ENCODE results near the gene NCF4. TPM values are rescaled to one million over a fixed set of nuclear protein-coding genes. Genes with fewer than 3 reads are reported as not detected.

Gene NCF4
- total and polyA plus RNA-seq, 2 donors (not counting 1 experiment from before 2014, with no cell fraction given) = 118 to 175 TPM

DNA sequence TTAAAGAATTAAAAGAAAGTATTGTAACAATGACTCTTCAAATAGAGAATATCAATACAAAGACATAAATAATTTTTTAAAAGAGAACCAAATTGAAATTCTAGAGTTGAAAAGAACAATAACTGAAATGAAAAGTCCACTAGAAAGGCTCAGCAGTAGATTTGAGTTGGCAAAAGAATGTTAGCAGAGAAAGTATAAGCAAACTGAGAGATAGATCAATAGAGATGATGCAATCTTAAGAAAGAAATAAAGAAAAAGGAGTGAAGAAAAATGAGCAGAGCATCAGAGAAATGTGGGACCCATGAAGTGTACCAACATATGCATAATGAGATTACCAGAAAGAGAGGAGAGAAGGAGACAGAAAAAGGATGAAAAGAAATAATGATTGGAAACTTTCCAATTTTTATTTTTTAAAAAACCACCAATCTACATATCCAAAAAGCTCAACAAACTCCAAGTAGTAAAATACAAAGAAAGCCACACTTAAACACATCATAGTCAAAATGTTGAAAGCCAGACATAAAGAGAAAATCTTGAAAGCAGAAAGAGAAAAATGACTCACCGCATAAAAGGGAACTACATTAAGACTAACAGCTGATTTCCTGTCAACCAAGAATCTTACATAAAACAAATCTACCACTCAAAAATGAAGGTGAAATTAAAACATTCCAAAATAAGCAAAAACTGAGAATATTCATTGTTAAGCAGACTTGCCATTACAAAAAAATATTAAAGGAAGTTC lies 20.9 kb downstream of the NCF4 start:
- CTCF ChIA-PET = no interaction called here
- intact Hi-C loops (cut with micrococcal nuclease) = no loop called here
- H3K36me3 ChIP-seq (replicated peaks in 1 of 2; ENCODE audit: control extremely low read depth in 1 of 2, control insufficient read depth in 1 of 2, extremely low read depth in 1 of 2, insufficient read depth in 2 of 2, low read length in 1 of 2) = peaks cover 3 to 15% of the 10 kb centered on the region in 2 experiments
- TF ChIP-seq EZH2 (IDR thresholded peaks at IDR 0.05; ENCODE audit: borderline replicate concordance, insufficient read depth, low read depth, low read length, poor library complexity, severe bottlenecking) = no peak
- no peak for TF ChIP-seq CTCF (IDR thresholded peaks at IDR 0.05)
- Mint-ChIP-seq H3K27me3 (peaks cover 8% of the 10 kb centered on the region), H3K9me3 (ENCODE audit: insufficient read depth) (peaks cover 26% of the 10 kb centered on the region), H3K4me3 (no peak overlapping the region), H3K27ac (no peak overlapping the region), H3K4me1 (peaks cover 9% of the 10 kb centered on the region)
- H3K4me3 ChIP-seq (ENCODE audit: control extremely low read depth in 1 of 5, extremely low read depth in 1 of 5, insufficient read depth in 1 of 5, low read depth in 2 of 5, low read length in 4 of 5) = no peak overlapping the region
- POLR2A ChIA-PET = interaction anchor here (0.6 kb wide), 2 partner anchors 21 to 96 kb away, joined by 3 to 5 read pairs; no protein-coding TSS in a partner anchor
- H3K9me3 ChIP-seq (ENCODE audit: control extremely low read depth in 1 of 3, control insufficient read depth in 2 of 3, insufficient read depth in 1 of 3, low read length in 2 of 3) = peaks cover 0 to 32% (median 28%) of the 10 kb centered on the region in 3 donors
- WGBS (ENCODE audit: insufficient coverage) = no CpG with 5 or more reads among the region's 1 CpG
- no peaks in the 10 kb centered on the region for H3K79me2 ChIP-seq (ENCODE audit: control insufficient read depth, insufficient read depth, low read length)
- H3K9ac ChIP-seq (ENCODE audit: low read length) = no peak overlapping the region
- H4K20me1 ChIP-seq (ENCODE audit: control insufficient read depth, insufficient read depth, low read length, poor library complexity, severe bottlenecking) = no peaks in the 10 kb centered on the region
- no peak overlapping the region for H3K4me2 ChIP-seq (replicated peaks; ENCODE audit: low read depth, low read length, poor library complexity, severe bottlenecking)
- ATAC-seq (ENCODE audit: low read depth) (no peak), DNase-seq (no peak)
- no peak overlapping the region for H2AFZ ChIP-seq (ENCODE audit: insufficient read depth, low read depth, low read length, poor library complexity, severe bottlenecking)
- no peak overlapping the region for H3K27ac ChIP-seq (ENCODE audit: low read length in 2 of 2)
- no peaks in the 10 kb centered on the region for H3K27me3 ChIP-seq (replicated peaks in 1 of 4; ENCODE audit: control extremely low read depth in 1 of 4, control insufficient read depth in 3 of 4, insufficient read depth in 4 of 4, low read length in 3 of 4)
- peaks cover 6 to 7% of the 10 kb centered on the region in 2 donors for H3K4me1 ChIP-seq (ENCODE audit: control insufficient read depth in 2 of 2, insufficient read depth in 2 of 2, low read length in 2 of 2)

Data from B cell (primary cell).